NCI-H1694 treated with DMSO at 0.1 percent for 48 hours (cell line): Measurements from ENCODE around the gene KRT12.
"Not testable (repeated sequence)": the region's sequence is repeated elsewhere in the genome, so short reads cannot be mapped to it uniquely, and the experiment has no call there.

ENCODE experiments used
- DNase-seq: peaks from one replicate; lab custom pipeline; 2025; lab: John Stamatoyannopoulos, UW

The KRT12 gene

GRCh38 chr17:40814657-40815056, 52.4 kb downstream of the KRT12 start:
- not testable (repeated sequence) for DNase-seq

- DNase-seq: no peak
Measured at GRCh38 chr17:40813804-40814203, 53.2 kb downstream of the KRT12 start.

- no peak for DNase-seq
Measured at GRCh38 chr17:40812639-40813038, 54.4 kb downstream of the KRT12 start.
